ENCODE measurements around the gene MEOX2. TPM values are rescaled to one million over a fixed set of nuclear protein-coding genes. Genes with fewer than 3 reads are reported as not detected.

Gene MEOX2
- total and polyA plus RNA-seq, 10 of the 15 experiments (the other 5 are each of a cell fraction or from before 2014, with no cell fraction given): not detected

- no peaks in the 10 kb centered on the region for H3K9me3 ChIP-seq (replicated peaks; ENCODE audit: control insufficient read depth, insufficient read depth, low read length)
- no peaks in the 10 kb centered on the region for H4K20me1 ChIP-seq (ENCODE audit: control insufficient read depth, insufficient read depth)
- 29% methylated on average over 1 of the region's 1 CpG for WGBS (ENCODE audit: insufficient coverage, insufficient replicate concordance, low lambda C conversion rate, missing lambda C conversion rate)
- no peak overlapping the region for H3K4me3 ChIP-seq
- ChIA-PET CTCF (no interaction called here), POLR2A (no interaction called here), SMC1A (ENCODE audit: uncharacterized antibody, unreplicated experiment) (no interaction called here), RAD21 (ENCODE audit: unreplicated experiment) (no interaction called here)
- ATAC-seq: no peak
- no peak for DNase-seq (ENCODE audit: low read depth, low spot score)
- H3K4me2 ChIP-seq (ENCODE audit: control insufficient read depth, insufficient read depth): no peak overlapping the region
- no peaks in the 10 kb centered on the region for H3K36me3 ChIP-seq (ENCODE audit: control insufficient read depth in 2 of 2, insufficient read depth in 2 of 2, low read length in 1 of 2)
- no peak overlapping the region for H3K9ac ChIP-seq (ENCODE audit: control insufficient read depth, insufficient read depth, low read length)
- BruUV-seq (replicated peaks): no TSS peak
- no peak for FAIRE-seq
- no peaks in the 10 kb centered on the region for H3K79me2 ChIP-seq (ENCODE audit: control insufficient read depth, insufficient read depth, low read length)
- in situ Hi-C loops (cut with MboI) (no loop called here), intact Hi-C loops (cut with micrococcal nuclease; ENCODE audit: unreplicated experiment) (loop anchor here (10.0 kb wide), 1 partner anchor 301 kb away; no protein-coding TSS in a partner anchor)
- H3K4me1 ChIP-seq (ENCODE audit: control insufficient read depth, insufficient read depth, low read length): no peaks in the 10 kb centered on the region
- H3K27ac ChIP-seq (ENCODE audit: control insufficient read depth, insufficient read depth): no peak overlapping the region
- H3K27me3 ChIP-seq (replicated peaks in 1 of 2; ENCODE audit: control insufficient read depth in 2 of 2, insufficient read depth in 2 of 2, low read length in 1 of 2): no peaks in the 10 kb centered on the region
- H2AFZ ChIP-seq (ENCODE audit: control insufficient read depth, low read depth, low read length): no peak overlapping the region
- TF ChIP-seq POLR2AphosphoS2 (IDR thresholded peaks at IDR 0.05; ENCODE audit: low read depth, low read length): no peak
- TF ChIP-seq SMAD5 (IDR thresholded peaks at IDR 0.05; ENCODE audit: low read depth): no peak
- no peak for TF ChIP-seq PRDM15 (CRISPR knock-in tag; IDR thresholded peaks at IDR 0.05)
- TF ChIP-seq GABPA (IDR thresholded peaks at IDR 0.05; ENCODE audit: low read depth): no peak
- no peak for TF ChIP-seq MYB (IDR thresholded peaks at IDR 0.05; ENCODE audit: borderline replicate concordance, low read depth, low read length)
- no peak for TF ChIP-seq BCL3 (IDR thresholded peaks at IDR 0.05; ENCODE audit: borderline replicate concordance, insufficient read depth, low read depth, low read length, poor library complexity, severe bottlenecking)
- no peak for TF ChIP-seq ZBTB33 (IDR thresholded peaks at IDR 0.05)
- TF ChIP-seq CBFB (IDR thresholded peaks at IDR 0.05; ENCODE audit: low read depth): no peak
- TF ChIP-seq SRF (IDR thresholded peaks at IDR 0.05; ENCODE audit: low read depth in 2 of 2, low read length in 2 of 2): no peak
- TF ChIP-seq MYC (IDR thresholded peaks at IDR 0.05; ENCODE audit: insufficient read depth, insufficient read length, insufficient replicate concordance, low read length, severe bottlenecking): no peak
- TF ChIP-seq NBN (IDR thresholded peaks at IDR 0.05): no peak
- no peak for TF ChIP-seq KLF5 (IDR thresholded peaks at IDR 0.05; ENCODE audit: partially characterized antibody)
- TF ChIP-seq ESRRA (IDR thresholded peaks at IDR 0.05; ENCODE audit: low read length): no peak
- no peak for TF ChIP-seq NRF1 (conservative IDR thresholded peaks at IDR 0.05; ENCODE audit: low read depth, low read length)
- TF ChIP-seq HSF1 (IDR thresholded peaks at IDR 0.05; ENCODE audit: low read depth, low read length): no peak
Measured at GRCh38 chr7:15625466-15625865, 61.0 kb downstream of the MEOX2 start.

Data from GM12878 (cell line).